ENCODE measurements around the gene AURKB. TPM values are rescaled to one million over a fixed set of nuclear protein-coding genes. Genes with fewer than 3 reads are reported as not detected.

Gene AURKB
- total RNA-seq, 6 donors from 2014 or later: 1.8 to 8.1 (median 5.3) TPM; not detected in 1

DNA sequence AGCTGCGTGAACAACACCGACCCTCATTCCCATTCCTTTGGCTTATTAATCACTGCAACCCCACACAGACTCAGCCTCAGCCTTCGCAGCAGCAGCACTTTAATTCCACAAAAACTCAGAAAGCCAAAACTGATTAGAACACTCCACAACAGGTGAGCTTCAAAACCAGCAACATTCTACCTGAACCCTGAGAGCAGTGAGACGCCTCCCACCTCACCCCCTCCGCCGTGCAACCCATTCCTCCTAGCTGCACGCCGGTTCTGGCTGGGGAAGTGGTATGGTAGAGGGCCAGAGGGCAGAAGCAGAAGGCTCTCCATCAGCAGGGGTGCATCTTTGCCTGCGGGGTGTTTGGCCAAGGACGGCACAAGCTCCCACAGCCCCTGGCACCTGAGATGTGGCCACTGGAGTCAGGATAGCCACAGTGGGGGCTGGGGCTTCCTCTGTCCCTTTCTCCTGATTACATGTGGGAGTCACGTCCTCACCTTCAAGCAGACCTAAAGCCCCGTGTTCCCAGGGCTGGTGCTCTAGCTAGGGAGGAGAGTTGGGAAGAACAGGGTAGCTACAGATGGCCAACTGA lies 22.0 kb downstream of the AURKB start:
- peaks cover 35 to 63% (median 44%) of the 10 kb centered on the region in 4 donors for H3K4me1 ChIP-seq
- no peak for DNase-seq

DNA sequence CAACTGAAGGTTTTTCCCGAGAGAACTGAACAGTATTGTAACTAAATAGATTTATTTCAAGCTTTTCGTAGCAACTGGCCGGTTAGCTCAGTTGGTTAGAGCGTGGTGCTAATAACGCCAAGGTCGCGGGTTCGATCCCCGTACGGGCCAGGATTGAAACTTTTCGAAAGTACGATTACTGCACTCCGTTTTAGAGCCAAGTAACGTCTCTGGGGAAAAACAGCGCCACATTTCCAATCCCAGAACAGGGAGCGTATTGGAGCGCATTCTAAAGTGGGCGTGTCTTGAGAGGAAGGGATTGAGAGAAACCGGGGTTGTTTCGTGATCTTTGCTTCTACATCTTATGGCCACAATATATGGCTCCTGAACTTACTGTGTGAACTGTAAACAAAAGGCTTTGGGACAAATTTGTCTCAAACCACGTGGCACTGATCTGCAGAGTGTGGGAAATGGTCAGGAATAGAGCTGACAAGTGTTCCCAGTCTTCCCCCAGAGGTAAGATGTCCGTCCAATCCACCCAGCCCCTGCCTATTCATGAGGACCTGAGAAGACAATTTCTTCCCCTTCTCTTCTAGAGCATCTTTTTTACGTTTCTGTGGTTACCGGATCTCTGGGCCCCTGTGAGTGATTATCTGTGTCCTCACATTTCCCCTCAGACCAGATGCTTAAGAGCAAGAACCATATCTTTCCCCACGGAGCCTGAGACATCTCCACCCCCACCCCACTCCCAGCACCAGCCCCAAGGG lies 22.7 kb downstream of the AURKB start:
- peak in 1 of 2 donors; percentile 81 for DNase-seq
- Histone ChIP-seq H3K36me3 (no peaks in the 10 kb centered on the region), H3K27me3 (no peaks in the 10 kb centered on the region), H3K4me1 (peaks cover 32 to 59% (median 42%) of the 10 kb centered on the region in 4 donors), H3K9me3 (no peaks in the 10 kb centered on the region), H3K4me3 (peak overlapping the region in 3 of 4 donors; percentile 65 to 80 (median 66)), H3K27ac (peak overlapping the region; percentile 97 to 99 (median 98))
- peak in 1 of 2 donors; percentile 61 for TF ChIP-seq POLR2AphosphoS5 (IDR thresholded peaks at IDR 0.05)
- no peak for TF ChIP-seq CTCF (IDR thresholded peaks at IDR 0.05)
- TF ChIP-seq EP300 (IDR thresholded peaks at IDR 0.05): peak in 1 of 4 donors; percentile 24
- peak in 2 of 4 donors; percentile 47 to 67 for TF ChIP-seq POLR2A (IDR thresholded peaks at IDR 0.05)
- 1% methylated on average over 25 of the region's 25 CpGs for WGBS, 2 donors
- peak; percentile 70 to 77 for ATAC-seq (ENCODE audit: low FRiP score in 2 of 2)

More for the DNA sequence above, 22.0 kb downstream of the AURKB start:
- H3K9me3 ChIP-seq: no peaks in the 10 kb centered on the region
- no peaks in the 10 kb centered on the region for H3K27me3 ChIP-seq
- H3K36me3 ChIP-seq: no peaks in the 10 kb centered on the region
- peak overlapping the region in 3 of 4 donors; percentile 65 to 80 (median 66) for H3K4me3 ChIP-seq
- TF ChIP-seq EP300 (IDR thresholded peaks at IDR 0.05): no peak
- no peak for TF ChIP-seq POLR2AphosphoS5 (IDR thresholded peaks at IDR 0.05)
- TF ChIP-seq POLR2A (IDR thresholded peaks at IDR 0.05): no peak
- no peak for TF ChIP-seq CTCF (IDR thresholded peaks at IDR 0.05)
- WGBS, 2 donors: 40 to 42% methylated on average over 7 to 12 of the region's 12 CpGs
- H3K27ac ChIP-seq: peak overlapping the region; percentile 97 to 99 (median 98)
- no peak for ATAC-seq (ENCODE audit: low FRiP score in 2 of 2)

DNA sequence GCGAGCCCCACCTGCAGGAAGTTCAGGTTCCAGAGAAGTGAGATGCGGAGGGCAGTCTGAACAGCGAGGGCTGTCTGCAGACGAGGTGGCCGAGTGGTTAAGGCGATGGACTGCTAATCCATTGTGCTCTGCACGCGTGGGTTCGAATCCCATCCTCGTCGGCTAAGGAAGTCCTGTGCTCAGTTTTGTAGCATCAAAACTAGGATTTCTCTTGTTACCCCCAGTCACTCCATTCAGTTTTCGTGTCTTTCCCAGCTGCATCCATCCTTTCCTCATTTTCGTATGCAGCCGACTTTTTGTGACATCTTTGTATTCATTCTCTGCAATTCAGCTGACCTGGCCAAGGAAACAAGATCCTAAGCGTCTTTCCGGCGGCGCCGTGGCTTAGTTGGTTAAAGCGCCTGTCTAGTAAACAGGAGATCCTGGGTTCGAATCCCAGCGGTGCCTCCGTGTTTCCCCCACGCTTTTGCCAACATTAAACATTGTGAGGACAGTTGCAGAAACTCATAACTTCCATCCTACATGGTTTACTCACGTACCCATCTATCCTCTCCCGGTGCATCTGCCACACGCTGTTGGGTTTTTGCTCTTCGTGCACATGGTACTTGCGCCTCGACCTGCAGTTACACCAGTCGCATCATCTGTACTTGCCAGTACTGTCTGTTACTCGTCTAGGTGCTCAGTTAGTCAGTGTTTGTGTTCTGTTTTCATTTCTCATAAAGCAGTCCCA lies 23.4 kb downstream of the AURKB start:
- 1 to 2% methylated on average over 28 to 32 of the region's 32 CpGs for WGBS, 2 donors

GRCh38 chr17:8186446-8186786 lies 24.0 kb downstream of the AURKB start:
- TF ChIP-seq POLR2A (IDR thresholded peaks at IDR 0.05) (peak in 2 of 4 donors; percentile 3 to 4), EP300 (IDR thresholded peaks at IDR 0.05) (no peak), POLR2AphosphoS5 (IDR thresholded peaks at IDR 0.05) (no peak), CTCF (IDR thresholded peaks at IDR 0.05) (peak in 1 of 6 experiments; percentile 59)
- Histone ChIP-seq H3K4me1 (peaks cover 24 to 47% (median 31%) of the 10 kb centered on the region in 4 donors), H3K27me3 (no peaks in the 10 kb centered on the region), H3K27ac (peak overlapping the region; percentile 97 to 99 (median 98)), H3K9me3 (no peaks in the 10 kb centered on the region), H3K36me3 (no peaks in the 10 kb centered on the region), H3K4me3 (peak overlapping the region; percentile 53 to 80 (median 69))
- no peak for DNase-seq
- 0 to 1% methylated on average over 3 to 23 of the region's 23 CpGs for WGBS, 2 donors
- ATAC-seq (ENCODE audit: low FRiP score in 2 of 2): no peak

More for the DNA sequence above, 23.4 kb downstream of the AURKB start:
- Histone ChIP-seq H3K9me3 (no peaks in the 10 kb centered on the region), H3K27me3 (no peaks in the 10 kb centered on the region), H3K4me3 (peak overlapping the region; percentile 53 to 80 (median 69)), H3K27ac (peak overlapping the region; percentile 97 to 99 (median 98)), H3K4me1 (peaks cover 29 to 53% (median 37%) of the 10 kb centered on the region in 4 donors), H3K36me3 (no peaks in the 10 kb centered on the region)
- peak; percentile 77 to 83 for ATAC-seq (ENCODE audit: low FRiP score in 2 of 2)
- peak in 1 of 2 donors; percentile 96 for DNase-seq
- TF ChIP-seq POLR2AphosphoS5 (IDR thresholded peaks at IDR 0.05) (peak in 1 of 2 donors; percentile 2), CTCF (IDR thresholded peaks at IDR 0.05) (peak in 2 of 6 experiments; percentile 28 to 47), EP300 (IDR thresholded peaks at IDR 0.05) (no peak)

Measured in upper lobe of left lung (tissue), 6 donors.